MM.1S (cell line): ENCODE data around the gene TCF12.

Source experiments
- DNase-seq: peaks from one replicate; pipeline ENCODE4 v3.0.0-alpha.2; 2015
- H2AFZ ChIP-seq: fragments of 300-600 bp; sonication (generic); 2 replicates; pipeline ENCODE4 v1.6.0; 2016; ENCODE audit warnings: antibody characterized with exemption, low read length
- H3F3A ChIP-seq: fragments of 300-600 bp; sonication (generic); 2 replicates; pipeline ENCODE4 v1.6.1; 2016; ENCODE audit warnings: mild to moderate bottlenecking, antibody characterized with exemption, low read length, moderate library complexity, mixed read lengths; ENCODE audit not compliant: insufficient read depth
- H3K27ac ChIP-seq: fragments of 300-600 bp; sonication (generic); 2 replicates; pipeline ENCODE4 v1.5.1; 2016; ENCODE audit warnings: mild to moderate bottlenecking, low read length
- H3K27me3 ChIP-seq: fragments of 300-600 bp; sonication (generic); replicated peaks from 2 replicates; pipeline ENCODE4 v1.6.0; 2016; ENCODE audit warnings: low read length; ENCODE audit not compliant: insufficient read depth
- H3K36me3 ChIP-seq: fragments of 300-600 bp; sonication (generic); replicated peaks from 2 replicates; pipeline ENCODE4 v1.6.1; 2016; ENCODE audit warnings: mild to moderate bottlenecking, low read length, mixed read lengths; ENCODE audit not compliant: insufficient read depth
- H3K4me1 ChIP-seq: fragments of 300-600 bp; sonication (generic); 2 replicates; pipeline ENCODE4 v1.6.1; 2016; ENCODE audit warnings: low read length, mixed read lengths
- H3K4me2 ChIP-seq: fragments of 300-600 bp; sonication (generic); 2 replicates; pipeline ENCODE4 v1.6.0; 2016; ENCODE audit warnings: low read depth, low read length
- H3K4me3 ChIP-seq: fragments of 300-600 bp; sonication (generic); 2 replicates; pipeline ENCODE4 v1.5.1; 2016; ENCODE audit warnings: low read length, mixed read lengths
- H3K79me2 ChIP-seq: fragments of 300-600 bp; sonication (generic); 2 replicates; pipeline ENCODE4 v1.6.1; 2016; ENCODE audit warnings: mixed run types, low read length, mixed read lengths
- H3K9ac ChIP-seq: fragments of 300-600 bp; sonication (generic); 2 replicates; pipeline ENCODE4 v1.6.1; 2016; ENCODE audit warnings: low read length, mixed read lengths
- H3K9me2 ChIP-seq: fragments of 300-600 bp; sonication (generic); replicated peaks from 2 replicates; pipeline ENCODE4 v1.6.1; 2016; ENCODE audit warnings: mild to moderate bottlenecking, low read length, mixed read lengths; ENCODE audit not compliant: insufficient read depth
- H3K9me3 ChIP-seq: fragments of 300-600 bp; sonication (generic); replicated peaks from 2 replicates; pipeline ENCODE4 v1.6.1; 2016; ENCODE audit warnings: mild to moderate bottlenecking, low read length, mixed read lengths; ENCODE audit not compliant: insufficient read depth
- H4K20me1 ChIP-seq: fragments of 300-600 bp; sonication (generic); 2 replicates; pipeline ENCODE4 v1.6.1; 2016; ENCODE audit warnings: mild to moderate bottlenecking, low read length, moderate library complexity, mixed read lengths; ENCODE audit not compliant: insufficient read depth
- CTCF ChIP-seq: fragments of 300-600 bp; sonication (generic); IDR thresholded peaks from 2 replicates; pipeline ENCODE4 v1.5.1; 2016; ENCODE audit warnings: antibody characterized with exemption, low read length, mixed read lengths
- EZH2 ChIP-seq: fragments of 300-600 bp; sonication (generic); optimal IDR thresholded peaks from 2 replicates; pipeline ENCODE3; 2017; ENCODE audit warnings: low read depth, mild to moderate bottlenecking, antibody characterized with exemption, low read length, mixed read lengths
- EZH2phosphoT487 ChIP-seq: fragments of 300-600 bp; sonication (generic); IDR thresholded peaks from 2 replicates; pipeline ENCODE4 v1.6.1; 2018; ENCODE audit warnings: antibody characterized with exemption, low read length

TCF12 gene

GRCh38 chr15:57203906-57204305 lies 285.5 kb downstream of the TCF12 start:
- H3F3A ChIP-seq, result no peaks in the 10 kb centered on the region
- H3K9me3 ChIP-seq, result no peaks in the 10 kb centered on the region
- no peak overlapping the region for H2AFZ ChIP-seq
- H3K36me3 ChIP-seq, result no peaks in the 10 kb centered on the region
- no peaks in the 10 kb centered on the region for H3K4me1 ChIP-seq
- no peaks in the 10 kb centered on the region for H3K27me3 ChIP-seq
- H3K79me2 ChIP-seq, result no peaks in the 10 kb centered on the region
- H3K4me3 ChIP-seq, result no peak overlapping the region
- H3K9ac ChIP-seq, result no peak overlapping the region
- H3K9me2 ChIP-seq, result no peaks in the 10 kb centered on the region
- no peak for TF ChIP-seq EZH2phosphoT487
- H3K4me2 ChIP-seq, result no peak overlapping the region
- H3K27ac ChIP-seq, result no peak overlapping the region
- DNase-seq, result no peak
- H4K20me1 ChIP-seq, result no peaks in the 10 kb centered on the region

- no peak overlapping the region for H2AFZ ChIP-seq
These were observed 286.8 kb downstream of the TCF12 start for GRCh38 chr15:57205027-57205855.

GRCh38 chr15:57205996-57206395 lies 287.6 kb downstream of the TCF12 start:
- H3K27me3 ChIP-seq, result no peaks in the 10 kb centered on the region
- no peaks in the 10 kb centered on the region for H3K36me3 ChIP-seq
- no peak overlapping the region for H2AFZ ChIP-seq
- no peak overlapping the region for H3K4me2 ChIP-seq
- H3K9me3 ChIP-seq, result no peaks in the 10 kb centered on the region
- H3K4me3 ChIP-seq, result no peak overlapping the region
- no peak overlapping the region for H3K9ac ChIP-seq
- no peak for DNase-seq
- H3K4me1 ChIP-seq, result no peaks in the 10 kb centered on the region
- H3K9me2 ChIP-seq, result no peaks in the 10 kb centered on the region
- no peaks in the 10 kb centered on the region for H3K79me2 ChIP-seq
- TF ChIP-seq EZH2 (no peak), CTCF (no peak), EZH2phosphoT487 (no peak)
- H4K20me1 ChIP-seq, result no peaks in the 10 kb centered on the region
- H3F3A ChIP-seq, result no peaks in the 10 kb centered on the region
- no peak overlapping the region for H3K27ac ChIP-seq

More at GRCh38 chr15:57205027-57205855, 286.8 kb downstream of the TCF12 start:
- H3K9me3 ChIP-seq, result no peaks in the 10 kb centered on the region
- no peak overlapping the region for H3K4me3 ChIP-seq
- no peaks in the 10 kb centered on the region for H3K79me2 ChIP-seq
- H3K27me3 ChIP-seq, result no peaks in the 10 kb centered on the region
- no peaks in the 10 kb centered on the region for H3K9me2 ChIP-seq
- no peaks in the 10 kb centered on the region for H4K20me1 ChIP-seq
- no peak for TF ChIP-seq EZH2phosphoT487
- TF ChIP-seq CTCF, result no peak
- TF ChIP-seq EZH2, result no peak
- no peaks in the 10 kb centered on the region for H3K4me1 ChIP-seq
- no peak for DNase-seq
- no peaks in the 10 kb centered on the region for H3F3A ChIP-seq
- H3K36me3 ChIP-seq, result no peaks in the 10 kb centered on the region
- H3K4me2 ChIP-seq, result no peak overlapping the region
- H3K9ac ChIP-seq, result no peak overlapping the region
- no peak overlapping the region for H3K27ac ChIP-seq

GRCh38 chr15:57213862-57214261 lies 295.4 kb downstream of the TCF12 start:
- Histone ChIP-seq H3K27me3 (no peaks in the 10 kb centered on the region), H3K4me3 (no peak overlapping the region), H3K36me3 (no peaks in the 10 kb centered on the region), H3F3A (no peaks in the 10 kb centered on the region), H3K9me2 (no peaks in the 10 kb centered on the region), H3K79me2 (no peaks in the 10 kb centered on the region), H2AFZ (no peak overlapping the region), H3K27ac (no peak overlapping the region), H3K9ac (no peak overlapping the region), H4K20me1 (no peaks in the 10 kb centered on the region), H3K4me2 (no peak overlapping the region), H3K4me1 (no peaks in the 10 kb centered on the region), H3K9me3 (no peaks in the 10 kb centered on the region)
- TF ChIP-seq EZH2phosphoT487 (no peak), EZH2 (no peak), CTCF (peak; percentile 56)
- peak; percentile 33 for DNase-seq
